ENCODE data around the gene SLC16A5. TPM values are rescaled to one million over a fixed set of nuclear protein-coding genes. Genes with fewer than 3 reads are reported as not detected.

SLC16A5 gene, protein sequence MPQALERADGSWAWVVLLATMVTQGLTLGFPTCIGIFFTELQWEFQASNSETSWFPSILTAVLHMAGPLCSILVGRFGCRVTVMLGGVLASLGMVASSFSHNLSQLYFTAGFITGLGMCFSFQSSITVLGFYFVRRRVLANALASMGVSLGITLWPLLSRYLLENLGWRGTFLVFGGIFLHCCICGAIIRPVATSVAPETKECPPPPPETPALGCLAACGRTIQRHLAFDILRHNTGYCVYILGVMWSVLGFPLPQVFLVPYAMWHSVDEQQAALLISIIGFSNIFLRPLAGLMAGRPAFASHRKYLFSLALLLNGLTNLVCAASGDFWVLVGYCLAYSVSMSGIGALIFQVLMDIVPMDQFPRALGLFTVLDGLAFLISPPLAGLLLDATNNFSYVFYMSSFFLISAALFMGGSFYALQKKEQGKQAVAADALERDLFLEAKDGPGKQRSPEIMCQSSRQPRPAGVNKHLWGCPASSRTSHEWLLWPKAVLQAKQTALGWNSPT
- total RNA-seq = 3.3 and 6.9 TPM in 2 replicates

DNA sequence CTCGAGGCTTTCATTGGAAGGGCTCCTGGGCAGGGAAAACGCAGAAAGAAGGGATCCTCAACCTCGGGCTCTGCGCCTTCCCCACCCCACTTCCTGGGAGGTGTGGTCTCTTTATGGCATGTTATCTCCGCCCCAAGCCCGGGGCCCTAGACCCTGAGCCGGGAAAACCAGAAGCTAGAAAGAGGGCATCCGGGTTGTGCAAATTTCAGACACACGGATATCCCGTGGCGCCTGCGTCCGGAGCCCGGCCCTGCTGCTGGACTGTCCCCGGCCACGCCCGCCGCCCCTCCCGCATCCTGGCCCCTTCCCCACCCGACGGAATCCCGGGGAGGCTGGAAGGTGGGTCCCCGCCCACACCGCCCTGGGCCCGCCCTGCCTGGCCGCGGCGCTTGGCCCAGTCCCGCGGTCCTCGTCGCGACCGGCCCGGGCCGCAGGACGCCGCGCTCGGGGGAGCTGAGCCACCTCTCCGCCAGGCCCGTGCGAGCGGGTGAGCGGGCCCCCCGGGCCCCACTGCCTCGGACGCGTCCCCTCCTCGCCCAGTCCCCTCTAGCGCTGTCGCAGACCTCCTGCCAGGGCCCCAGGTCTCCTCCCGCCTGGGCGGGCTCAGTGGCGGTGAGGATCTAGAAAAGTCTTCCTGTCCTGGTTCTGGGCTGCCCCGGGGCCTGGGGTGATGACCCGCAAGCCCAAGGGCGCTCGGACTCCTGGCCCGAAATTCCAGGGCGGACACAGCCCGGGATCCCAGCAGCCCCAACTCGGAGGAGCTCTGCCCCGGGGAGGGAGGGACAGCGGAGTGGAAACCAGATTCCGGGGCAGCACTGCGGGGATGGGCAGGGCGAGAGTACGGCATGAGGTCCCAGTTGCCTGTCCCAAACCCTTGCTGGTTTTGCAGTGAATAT is at the start of gene SLC16A5:
TSS of gene SLC16A5 (plus strand) at position 397 of the 896 bp plus-strand sequence. CDS start 5,683 bp downstream, outside the sequence.

DNA sequence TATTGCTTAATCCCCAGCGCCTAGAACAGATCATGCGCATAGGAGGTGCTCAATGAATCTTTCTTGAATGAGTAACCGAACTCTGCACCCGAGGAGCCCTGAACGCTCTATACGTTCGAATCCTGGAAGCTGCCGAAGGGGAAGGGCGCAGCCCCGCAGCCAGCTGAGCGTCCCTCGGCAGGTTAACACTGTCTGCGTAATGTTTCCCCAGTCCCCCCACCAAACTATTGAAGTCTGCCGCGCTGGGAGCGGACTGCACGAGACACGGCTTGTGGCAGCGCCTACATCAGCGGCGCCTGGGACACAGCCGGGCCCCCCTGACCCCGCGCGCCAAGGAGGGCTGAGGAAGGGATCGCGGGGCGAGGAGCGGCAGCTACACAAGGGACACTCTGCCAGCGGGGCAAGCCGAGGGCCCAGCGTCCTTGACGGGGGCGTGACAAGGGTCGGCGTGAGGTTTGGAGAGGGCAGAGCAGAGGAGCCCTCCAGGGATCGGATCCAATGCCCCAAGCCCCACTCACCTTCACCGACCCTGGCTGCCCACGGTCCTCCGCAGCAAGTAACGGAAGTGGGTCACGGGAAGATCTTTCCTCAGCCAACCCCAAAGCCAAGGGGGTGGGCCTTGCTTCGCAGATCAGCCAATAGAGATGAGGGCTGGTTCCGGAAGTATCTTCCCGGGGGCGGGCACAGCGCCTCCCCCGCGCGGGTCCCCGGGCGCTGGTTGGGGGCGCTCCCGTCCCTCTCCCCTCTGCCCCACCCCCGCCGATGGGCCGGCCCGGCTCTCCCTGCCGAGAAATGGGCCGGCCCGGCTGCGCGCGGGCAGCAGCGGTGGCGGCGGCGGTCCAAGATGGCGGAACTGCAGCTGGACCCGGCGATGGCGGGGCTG is 41.1 kb upstream of the SLC16A5 start, which contains the start of the genes ATP5PD and KCTD2:
TSS of gene ATP5PD (minus strand) at position 563 of the 883 bp plus-strand sequence. CDS start 4,319 bp downstream, outside the sequence.
TSS of gene KCTD2 (plus strand) at position 819 of the 883 bp plus-strand sequence. CDS start at position 845, 26 bp downstream.

DNA sequence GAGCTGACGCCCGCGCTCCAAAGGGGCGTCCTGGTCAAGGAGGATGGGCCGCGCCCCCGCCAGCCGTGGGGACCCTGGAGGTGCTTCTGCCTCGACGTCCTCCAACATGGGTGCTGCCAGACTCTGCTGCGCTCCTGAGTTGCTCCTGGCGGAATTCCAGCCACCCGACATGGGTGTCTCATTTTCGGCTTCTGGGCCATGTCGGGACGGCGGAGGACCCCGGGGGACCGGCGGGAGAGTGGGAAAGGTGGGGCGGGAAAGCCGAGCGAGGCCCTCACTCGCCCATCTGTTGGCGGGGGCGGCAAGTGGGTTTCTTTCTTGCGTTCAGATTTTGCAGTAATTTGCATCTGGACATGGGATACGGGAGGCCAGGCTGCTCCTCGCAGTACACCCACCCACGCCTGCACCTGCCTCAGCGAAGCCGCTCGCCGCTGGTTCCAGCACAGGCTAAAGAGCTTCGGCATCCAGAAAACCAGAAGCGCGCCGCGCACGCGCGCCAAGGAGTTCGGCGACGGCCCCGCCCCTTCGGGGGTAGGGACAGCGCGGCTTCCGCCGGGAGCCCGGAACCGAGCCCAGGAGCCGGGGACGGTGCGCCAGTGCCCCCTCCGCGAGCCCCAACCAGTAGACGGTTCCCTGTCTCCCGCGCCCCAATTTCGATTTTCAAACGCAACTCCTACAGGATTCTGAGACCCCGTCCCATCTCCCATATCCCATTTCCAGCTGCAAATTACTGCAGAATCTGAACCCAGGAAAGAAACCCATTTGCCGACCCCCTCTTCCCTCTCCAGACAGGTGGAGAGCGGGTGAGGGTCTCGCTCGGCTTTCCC is 21.9 kb downstream of the SLC16A5 start, which contains the start of gene ARMC7:
TSS of gene ARMC7 (plus strand) at position 563 of the 827 bp plus-strand sequence. CDS start 320 bp downstream, outside the sequence.

DNA sequence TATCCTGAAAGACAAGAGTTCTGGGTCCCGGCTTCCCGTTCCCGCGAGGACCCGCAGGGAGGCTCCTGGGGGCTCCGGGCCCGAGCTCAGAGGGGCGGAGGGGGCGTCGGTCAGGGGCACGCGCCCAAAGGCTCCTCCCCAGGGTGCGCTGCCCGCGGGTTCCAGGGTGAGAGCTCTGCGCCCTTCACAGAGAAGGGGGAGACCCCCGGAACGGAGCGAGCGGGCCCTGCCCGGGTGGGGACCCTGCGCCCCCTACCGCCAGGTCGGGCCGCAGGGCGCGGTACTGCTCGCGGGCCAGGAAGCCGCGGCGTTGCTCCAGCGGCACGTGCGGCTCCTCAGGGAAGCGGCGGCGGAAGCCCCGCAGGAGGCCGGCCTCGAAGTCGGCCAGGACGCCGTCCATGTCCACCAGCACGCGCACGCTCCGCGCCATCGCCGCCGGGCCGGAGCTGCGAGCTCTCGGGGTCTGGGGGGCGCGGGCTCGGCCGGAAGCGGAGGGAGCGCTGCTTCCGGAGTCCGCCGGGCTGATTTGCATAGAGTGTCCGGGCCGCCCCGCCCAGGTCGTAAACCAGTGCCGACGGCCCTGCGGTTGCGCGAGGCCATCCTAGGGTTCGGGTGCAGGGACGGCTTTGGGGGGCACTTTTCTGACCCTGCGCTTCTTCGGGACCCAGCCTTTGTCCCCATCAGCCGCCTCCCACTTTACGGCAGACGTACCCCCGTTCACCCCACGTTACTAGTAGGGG is 43.7 kb downstream of the SLC16A5 start, which contains the start of gene NT5C:
TSS of gene NT5C (minus strand) at position 465 of the 740 bp plus-strand sequence. CDS start at position 430, 35 bp downstream.

DNA sequence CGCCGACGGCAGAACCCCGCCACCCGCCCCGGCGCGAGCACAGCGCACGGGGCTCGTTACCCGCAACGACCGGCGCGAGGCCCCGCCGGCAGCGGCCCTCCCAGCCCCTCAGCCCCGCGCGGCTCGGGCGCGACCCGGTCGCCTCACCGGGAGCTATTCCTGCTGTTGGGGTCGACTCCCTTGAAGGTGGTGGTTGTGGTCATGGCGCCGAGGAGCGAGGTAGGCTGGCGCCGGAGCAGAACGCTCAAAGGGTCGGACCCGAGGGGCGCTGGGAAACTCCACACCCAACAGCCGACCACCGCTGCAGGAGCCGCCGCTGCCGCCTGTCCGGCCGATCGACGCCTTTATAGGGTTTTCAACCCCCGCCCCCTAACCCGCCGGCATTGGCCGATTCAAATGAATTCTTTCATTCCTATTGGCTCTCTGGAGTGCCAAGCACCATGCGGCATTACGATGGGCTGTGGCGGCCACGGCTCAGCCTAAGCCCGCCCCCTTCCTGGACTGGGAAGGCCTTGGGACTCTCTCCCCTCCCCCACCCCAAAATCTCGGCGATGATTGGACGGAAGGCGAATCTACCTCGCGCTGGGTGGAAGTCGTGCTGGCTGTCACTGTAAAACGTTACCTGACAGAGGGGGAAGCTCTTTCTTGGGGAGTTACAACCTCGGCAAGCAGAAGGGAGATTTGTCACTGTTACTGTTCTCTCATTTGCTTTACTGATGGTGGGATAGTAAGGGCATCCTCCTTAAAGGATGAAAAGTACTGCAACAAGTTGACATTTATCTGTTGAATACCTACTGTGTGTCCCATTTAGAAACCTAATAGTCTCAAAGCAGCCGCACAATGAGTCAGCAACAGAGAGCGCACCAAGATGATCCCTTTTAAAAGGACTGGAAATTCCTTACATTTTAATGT is 66.7 kb downstream of the SLC16A5 start, which contains the start of gene JPT1:
TSS of gene JPT1 (minus strand) at position 318 of the 912 bp plus-strand sequence. CDS start at position 203, 115 bp downstream.

Other genes with a start within 250 kb of the SLC16A5 start
- 0.13 and 0.50 TPM in 2 replicates for gene GRIN2C, start 228.1 kb upstream of the SLC16A5 start, total RNA-seq
- 25.0 and 43.9 TPM in 2 replicates for gene FDXR, start 215.0 kb upstream of the SLC16A5 start, total RNA-seq
- not detected in 2 replicates for gene FADS6, start 194.3 kb upstream of the SLC16A5 start, total RNA-seq
- 0.03 TPM in 1 of 2 replicates, not detected in the other for gene USH1G, start 164.7 kb upstream of the SLC16A5 start, total RNA-seq
- gene OTOP2, start 163.7 kb upstream of the SLC16A5 start, total RNA-seq = not detected in 2 replicates
- gene OTOP3, start 152.1 kb upstream of the SLC16A5 start, total RNA-seq = not detected in 2 replicates
- gene HID1, start 115.2 kb upstream of the SLC16A5 start, total RNA-seq = 2.2 and 2.3 TPM in 2 replicates
- 22.5 and 25.6 TPM in 2 replicates for gene CDR2L, start 100.3 kb upstream of the SLC16A5 start, total RNA-seq
- 13.4 and 15.6 TPM in 2 replicates for gene MRPL58, start 75.3 kb upstream of the SLC16A5 start, total RNA-seq
- gene ATP5PD, start 41.0 kb upstream of the SLC16A5 start, total RNA-seq = 129 and 130 TPM in 2 replicates
- 19.7 and 23.1 TPM in 2 replicates for gene KCTD2, start 40.7 kb upstream of the SLC16A5 start, total RNA-seq
- gene ARMC7, start 22.0 kb downstream of the SLC16A5 start, total RNA-seq = 3.1 and 3.3 TPM in 2 replicates
- 23.1 TPM in 2 replicates for gene NT5C, start 43.8 kb downstream of the SLC16A5 start, total RNA-seq
- 57.6 and 68.6 TPM in 2 replicates for gene JPT1, start 66.6 kb downstream of the SLC16A5 start, total RNA-seq
- gene SUMO2, start 95.0 kb downstream of the SLC16A5 start, total RNA-seq = 91.4 and 105 TPM in 2 replicates
- 19.0 and 28.8 TPM in 2 replicates for gene NUP85, start 117.7 kb downstream of the SLC16A5 start, total RNA-seq
- 16.7 and 28.0 TPM in 2 replicates for gene GGA3, start 173.7 kb downstream of the SLC16A5 start, total RNA-seq
- gene MRPS7, start 173.9 kb downstream of the SLC16A5 start, total RNA-seq = 31.5 and 34.0 TPM in 2 replicates
- gene MIF4GD, start 183.3 kb downstream of the SLC16A5 start, total RNA-seq = 8.7 and 10.1 TPM in 2 replicates
- gene SLC25A19, start 201.5 kb downstream of the SLC16A5 start, total RNA-seq = 5.5 and 8.8 TPM in 2 replicates